AG04450 (cell line): ENCODE results near the gene PAPPA. TPM values are rescaled to one million over a fixed set of nuclear protein-coding genes. Genes with fewer than 3 reads are reported as not detected.

Experiments
- CTCF ChIA-PET: fragments of 300-600, 350-600 bp; formaldehyde crosslinking; extraction: SDS; loops from one replicate; lab custom pipeline; 2022; ENCODE audit warnings: antibody characterized with exemption, inconsistent platforms; lab: Charles Lee
- POLR2A ChIA-PET: fragments of 350-600 bp; formaldehyde crosslinking; extraction: SDS; loops from one replicate; lab custom pipeline; 2021; ENCODE audit warnings: antibody characterized with exemption, inconsistent platforms; lab: Yijun Ruan, JAX
- DNase-seq: peaks from one replicate; pipeline ENCODE4 v3.0.0-alpha.2; 2011; ENCODE audit warnings: low read depth, low spot score
- H3K27ac ChIP-seq: one replicate; pipeline ENCODE4 v1.5.1; 2012; ENCODE audit warnings: low read depth, low read length, control low read depth
- H3K27me3 ChIP-seq: one replicate; pipeline ENCODE4 v1.6.0; 2012; ENCODE audit warnings: low read length; ENCODE audit not compliant: control insufficient read depth, insufficient read depth
- H3K4me3 ChIP-seq: 2 replicates; pipeline ENCODE4 v1.5.1; 2011; ENCODE audit warnings: mild to moderate bottlenecking, low read depth, low read length, control low read depth
- H3K9me3 ChIP-seq: 2 replicates; pipeline ENCODE4 v1.5.1; 2012; ENCODE audit warnings: low read length; ENCODE audit not compliant: control insufficient read depth, insufficient read depth
- CTCF ChIP-seq: IDR thresholded peaks from 2 replicates; pipeline ENCODE4 v1.5.1; 2011; ENCODE audit warnings: low read depth, low read length, control low read depth, inconsistent platforms
- polyA plus RNA-seq: library from polyadenylated mRNA; depleted of rRNA; stranded (reverse); fragments of >200 nt; gene quantifications from 2 replicates; pipeline ENCODE4 v1.2.3, GENCODE V29; 2011

Gene PAPPA
- polyA plus RNA-seq, 1 experiment = 65.0 TPM

- DNase-seq = no peak
- ChIA-PET CTCF (no interaction called here), POLR2A (no interaction called here)
- TF ChIP-seq CTCF = no peak
- Histone ChIP-seq H3K27ac (no peak overlapping the region), H3K27me3 (no peaks in the 10 kb centered on the region), H3K4me3 (no peak overlapping the region), H3K9me3 (no peaks in the 10 kb centered on the region)
These were observed 241.5 kb downstream of the PAPPA start for GRCh38 chr9:116394894-116395698.

- CTCF ChIA-PET = no interaction called here
These were observed 242.1 kb downstream of the PAPPA start for GRCh38 chr9:116395699-116396037.

GRCh38 chr9:116403171-116403570 is 249.6 kb downstream of the PAPPA start:
- CTCF ChIA-PET = no interaction called here
- TF ChIP-seq CTCF = no peak
- Histone ChIP-seq H3K27me3 (no peaks in the 10 kb centered on the region), H3K27ac (no peak overlapping the region), H3K9me3 (no peaks in the 10 kb centered on the region), H3K4me3 (no peak overlapping the region)
- no peak for DNase-seq
- POLR2A ChIA-PET = no interaction called here

More at GRCh38 chr9:116395699-116396037, 242.1 kb downstream of the PAPPA start:
- POLR2A ChIA-PET = no interaction called here
- Histone ChIP-seq H3K9me3 (no peaks in the 10 kb centered on the region), H3K27me3 (no peaks in the 10 kb centered on the region), H3K27ac (no peak overlapping the region), H3K4me3 (no peak overlapping the region)
- TF ChIP-seq CTCF = no peak
- no peak for DNase-seq

GRCh38 chr9:116404228-116404627 is 250.6 kb downstream of the PAPPA start:
- ChIA-PET CTCF (interaction anchor here (0.8 kb wide), 1 partner anchor 257 kb away, joined by 5 read pairs; no protein-coding TSS in a partner anchor), POLR2A (no interaction called here)
- TF ChIP-seq CTCF = no peak

GRCh38 chr9:116405321-116405720 is 251.7 kb downstream of the PAPPA start:
- ChIA-PET CTCF (interaction anchor here (0.6 to 1.3 kb wide), 3 partner anchors 26 to 256 kb away, joined by 3 to 7 read pairs (median 3); no protein-coding TSS in a partner anchor), POLR2A (interaction anchor here (0.6 to 1.2 kb wide), 3 partner anchors 167 to 755 kb away, joined by 3 to 8 read pairs (median 5); no protein-coding TSS in a partner anchor)
- H3K9me3 ChIP-seq = no peaks in the 10 kb centered on the region
- no peak overlapping the region for H3K27ac ChIP-seq
- H3K27me3 ChIP-seq = no peaks in the 10 kb centered on the region
- no peak overlapping the region for H3K4me3 ChIP-seq
- DNase-seq = no peak
- TF ChIP-seq CTCF = no peak

More at GRCh38 chr9:116404228-116404627, 250.6 kb downstream of the PAPPA start:
- H3K27me3 ChIP-seq = no peaks in the 10 kb centered on the region
- H3K4me3 ChIP-seq = no peak overlapping the region
- H3K9me3 ChIP-seq = no peaks in the 10 kb centered on the region
- H3K27ac ChIP-seq = no peak overlapping the region
- DNase-seq = no peak
